ENCODE data around the gene KRT83.

DNA sequence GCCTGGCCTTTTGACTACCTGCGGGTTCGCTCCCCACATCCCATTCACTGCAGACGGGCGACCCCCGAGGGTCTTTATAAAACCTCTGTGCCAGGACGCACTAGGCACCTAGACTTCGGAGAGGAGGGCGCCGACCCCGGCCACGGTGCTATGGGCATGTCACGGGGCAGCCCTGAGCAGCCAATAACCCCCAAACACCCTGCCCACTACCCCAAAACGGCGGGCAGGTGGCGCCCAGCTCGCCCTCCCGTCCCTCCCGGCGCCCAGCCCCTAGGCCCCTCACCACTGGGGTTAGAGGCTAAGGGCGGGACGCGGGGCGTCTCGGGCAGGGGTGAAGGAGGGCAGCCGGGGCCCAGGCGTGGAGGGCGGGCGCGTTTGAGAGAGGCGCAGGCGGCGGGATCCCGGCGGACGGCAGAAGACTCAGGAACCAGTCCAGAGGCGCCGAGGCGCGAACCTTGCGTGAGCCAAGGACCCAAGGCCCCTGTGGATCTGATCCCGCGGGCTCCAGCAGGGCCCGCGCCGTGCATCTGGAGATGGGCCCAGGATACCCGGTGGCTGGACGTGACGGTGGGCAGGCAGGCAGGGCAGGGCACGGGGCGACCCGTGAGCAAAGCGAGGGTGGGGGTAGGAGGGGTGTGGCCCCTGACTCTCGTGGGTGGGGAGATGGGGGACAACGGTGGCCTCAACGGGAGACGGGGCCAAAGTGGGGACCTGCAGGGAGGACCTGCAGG is 35.0 kb upstream of the KRT83 start:
- no peak for TF ChIP-seq CTCF (IDR thresholded peaks at IDR 0.05)
- no peak for TF ChIP-seq POLR2A (IDR thresholded peaks at IDR 0.05)

Data from tibial nerve (tissue), 3 donors.